ENCODE measurements around the gene DUSP28.

DNA sequence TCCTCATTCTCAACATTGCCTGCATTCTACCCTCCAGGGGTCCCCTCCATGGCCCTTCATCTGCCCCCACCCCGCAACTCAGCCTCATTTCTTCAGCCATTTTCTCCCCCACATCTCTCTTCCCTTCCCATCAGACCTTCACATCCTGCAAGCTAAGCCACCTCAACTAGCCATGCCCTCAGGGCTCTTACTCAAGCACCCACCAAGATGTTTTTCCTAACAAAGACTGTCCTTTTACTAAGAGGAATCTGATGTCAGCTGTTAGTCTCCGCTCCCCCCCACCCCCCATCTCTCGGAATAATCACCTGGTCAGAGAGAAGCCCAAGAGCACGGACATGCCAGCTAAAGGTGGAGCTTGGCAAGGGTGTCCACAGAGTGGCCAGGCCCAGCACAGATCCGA is 21.7 kb downstream of the DUSP28 start:
- TF ChIP-seq, protein P1, sequence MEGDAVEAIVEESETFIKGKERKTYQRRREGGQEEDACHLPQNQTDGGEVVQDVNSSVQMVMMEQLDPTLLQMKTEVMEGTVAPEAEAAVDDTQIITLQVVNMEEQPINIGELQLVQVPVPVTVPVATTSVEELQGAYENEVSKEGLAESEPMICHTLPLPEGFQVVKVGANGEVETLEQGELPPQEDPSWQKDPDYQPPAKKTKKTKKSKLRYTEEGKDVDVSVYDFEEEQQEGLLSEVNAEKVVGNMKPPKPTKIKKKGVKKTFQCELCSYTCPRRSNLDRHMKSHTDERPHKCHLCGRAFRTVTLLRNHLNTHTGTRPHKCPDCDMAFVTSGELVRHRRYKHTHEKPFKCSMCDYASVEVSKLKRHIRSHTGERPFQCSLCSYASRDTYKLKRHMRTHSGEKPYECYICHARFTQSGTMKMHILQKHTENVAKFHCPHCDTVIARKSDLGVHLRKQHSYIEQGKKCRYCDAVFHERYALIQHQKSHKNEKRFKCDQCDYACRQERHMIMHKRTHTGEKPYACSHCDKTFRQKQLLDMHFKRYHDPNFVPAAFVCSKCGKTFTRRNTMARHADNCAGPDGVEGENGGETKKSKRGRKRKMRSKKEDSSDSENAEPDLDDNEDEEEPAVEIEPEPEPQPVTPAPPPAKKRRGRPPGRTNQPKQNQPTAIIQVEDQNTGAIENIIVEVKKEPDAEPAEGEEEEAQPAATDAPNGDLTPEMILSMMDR (IDR thresholded peaks at IDR 0.05; ENCODE audit: low read depth, low read length, missing input control) = no peak
- TF ChIP-seq, protein P2, sequence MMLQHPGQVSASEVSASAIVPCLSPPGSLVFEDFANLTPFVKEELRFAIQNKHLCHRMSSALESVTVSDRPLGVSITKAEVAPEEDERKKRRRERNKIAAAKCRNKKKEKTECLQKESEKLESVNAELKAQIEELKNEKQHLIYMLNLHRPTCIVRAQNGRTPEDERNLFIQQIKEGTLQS (IDR thresholded peaks at IDR 0.05) = no peak
- TF ChIP-seq, protein P3, sequence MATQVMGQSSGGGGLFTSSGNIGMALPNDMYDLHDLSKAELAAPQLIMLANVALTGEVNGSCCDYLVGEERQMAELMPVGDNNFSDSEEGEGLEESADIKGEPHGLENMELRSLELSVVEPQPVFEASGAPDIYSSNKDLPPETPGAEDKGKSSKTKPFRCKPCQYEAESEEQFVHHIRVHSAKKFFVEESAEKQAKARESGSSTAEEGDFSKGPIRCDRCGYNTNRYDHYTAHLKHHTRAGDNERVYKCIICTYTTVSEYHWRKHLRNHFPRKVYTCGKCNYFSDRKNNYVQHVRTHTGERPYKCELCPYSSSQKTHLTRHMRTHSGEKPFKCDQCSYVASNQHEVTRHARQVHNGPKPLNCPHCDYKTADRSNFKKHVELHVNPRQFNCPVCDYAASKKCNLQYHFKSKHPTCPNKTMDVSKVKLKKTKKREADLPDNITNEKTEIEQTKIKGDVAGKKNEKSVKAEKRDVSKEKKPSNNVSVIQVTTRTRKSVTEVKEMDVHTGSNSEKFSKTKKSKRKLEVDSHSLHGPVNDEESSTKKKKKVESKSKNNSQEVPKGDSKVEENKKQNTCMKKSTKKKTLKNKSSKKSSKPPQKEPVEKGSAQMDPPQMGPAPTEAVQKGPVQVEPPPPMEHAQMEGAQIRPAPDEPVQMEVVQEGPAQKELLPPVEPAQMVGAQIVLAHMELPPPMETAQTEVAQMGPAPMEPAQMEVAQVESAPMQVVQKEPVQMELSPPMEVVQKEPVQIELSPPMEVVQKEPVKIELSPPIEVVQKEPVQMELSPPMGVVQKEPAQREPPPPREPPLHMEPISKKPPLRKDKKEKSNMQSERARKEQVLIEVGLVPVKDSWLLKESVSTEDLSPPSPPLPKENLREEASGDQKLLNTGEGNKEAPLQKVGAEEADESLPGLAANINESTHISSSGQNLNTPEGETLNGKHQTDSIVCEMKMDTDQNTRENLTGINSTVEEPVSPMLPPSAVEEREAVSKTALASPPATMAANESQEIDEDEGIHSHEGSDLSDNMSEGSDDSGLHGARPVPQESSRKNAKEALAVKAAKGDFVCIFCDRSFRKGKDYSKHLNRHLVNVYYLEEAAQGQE (IDR thresholded peaks at IDR 0.05) = no peak
- TF ChIP-seq TAF1 (conservative IDR thresholded peaks at IDR 0.05) = no peak
- no peak for TF ChIP-seq JUND (IDR thresholded peaks at IDR 0.05)
- TF ChIP-seq RAD21 (IDR thresholded peaks at IDR 0.05) = no peak
- TF ChIP-seq, protein P4, sequence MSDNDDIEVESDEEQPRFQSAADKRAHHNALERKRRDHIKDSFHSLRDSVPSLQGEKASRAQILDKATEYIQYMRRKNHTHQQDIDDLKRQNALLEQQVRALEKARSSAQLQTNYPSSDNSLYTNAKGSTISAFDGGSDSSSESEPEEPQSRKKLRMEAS (IDR thresholded peaks at IDR 0.05) = no peak
- TF ChIP-seq, protein P5, sequence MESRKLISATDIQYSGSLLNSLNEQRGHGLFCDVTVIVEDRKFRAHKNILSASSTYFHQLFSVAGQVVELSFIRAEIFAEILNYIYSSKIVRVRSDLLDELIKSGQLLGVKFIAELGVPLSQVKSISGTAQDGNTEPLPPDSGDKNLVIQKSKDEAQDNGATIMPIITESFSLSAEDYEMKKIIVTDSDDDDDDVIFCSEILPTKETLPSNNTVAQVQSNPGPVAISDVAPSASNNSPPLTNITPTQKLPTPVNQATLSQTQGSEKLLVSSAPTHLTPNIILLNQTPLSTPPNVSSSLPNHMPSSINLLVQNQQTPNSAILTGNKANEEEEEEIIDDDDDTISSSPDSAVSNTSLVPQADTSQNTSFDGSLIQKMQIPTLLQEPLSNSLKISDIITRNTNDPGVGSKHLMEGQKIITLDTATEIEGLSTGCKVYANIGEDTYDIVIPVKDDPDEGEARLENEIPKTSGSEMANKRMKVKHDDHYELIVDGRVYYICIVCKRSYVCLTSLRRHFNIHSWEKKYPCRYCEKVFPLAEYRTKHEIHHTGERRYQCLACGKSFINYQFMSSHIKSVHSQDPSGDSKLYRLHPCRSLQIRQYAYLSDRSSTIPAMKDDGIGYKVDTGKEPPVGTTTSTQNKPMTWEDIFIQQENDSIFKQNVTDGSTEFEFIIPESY (IDR thresholded peaks at IDR 0.05) = no peak
- no peak for TF ChIP-seq GABPA (IDR thresholded peaks at IDR 0.05 in 1 of 2, conservative IDR thresholded peaks at IDR 0.05 in 1 of 2)
- no peak for TF ChIP-seq EGR1 (IDR thresholded peaks at IDR 0.05; ENCODE audit: low read depth in 2 of 2)
